OCI-LY1 (cell line): ENCODE measurements around the gene FREM3.

ENCODE experiments used
- H2AFZ ChIP-seq: fragments of 200-600 bp; sonication (generic), shearing (Covaris generic); 2 replicates; pipeline ENCODE4 v1.6.0; 2014; ENCODE audit warnings: antibody characterized with exemption, mild to moderate bottlenecking, low read length
- H3F3A ChIP-seq: fragments of 200-600 bp; sonication (generic), shearing (Covaris generic); 2 replicates; pipeline ENCODE4 v1.6.0; 2014; ENCODE audit warnings: mild to moderate bottlenecking, antibody characterized with exemption, low read length, moderate library complexity; ENCODE audit not compliant: insufficient read depth
- H3K27ac ChIP-seq: fragments of 200-600 bp; sonication (generic); 2 replicates; pipeline ENCODE4 v1.5.1; 2014; ENCODE audit warnings: low read length, mixed run types, mild to moderate bottlenecking, low read depth; ENCODE audit not compliant: poor library complexity, severe bottlenecking
- H3K27me3 ChIP-seq: fragments of 200-600 bp; sonication (generic); 2 replicates; pipeline ENCODE4 v1.6.0; 2014; ENCODE audit warnings: antibody characterized with exemption, mild to moderate bottlenecking, low read length, moderate library complexity; ENCODE audit not compliant: insufficient read depth
- H3K36me3 ChIP-seq: fragments of 200-600 bp; sonication (generic); 2 replicates; pipeline ENCODE4 v1.6.1; 2014; ENCODE audit warnings: mild to moderate bottlenecking, antibody characterized with exemption, low read length, moderate library complexity, mixed read lengths; ENCODE audit not compliant: insufficient read depth
- H3K4me1 ChIP-seq: fragments of 200-600 bp; sonication (generic); 2 replicates; pipeline ENCODE4 v1.5.1; 2014; ENCODE audit warnings: mild to moderate bottlenecking, low read length, moderate library complexity; ENCODE audit not compliant: insufficient read depth, severe bottlenecking
- H3K4me2 ChIP-seq: fragments of 200-600 bp; sonication (generic), shearing (Covaris generic); 2 replicates; pipeline ENCODE4 v1.6.1; 2014; ENCODE audit warnings: low read length
- H3K4me3 ChIP-seq: fragments of 200-600 bp; sonication (generic); 2 replicates; pipeline ENCODE4 v1.5.1; 2014; ENCODE audit warnings: low read length, low read depth, mild to moderate bottlenecking, mixed read lengths; ENCODE audit not compliant: poor library complexity, severe bottlenecking
- H3K79me2 ChIP-seq: fragments of 200-600 bp; shearing (Covaris generic); 2 replicates; pipeline ENCODE4 v1.6.1; 2016; ENCODE audit warnings: mixed run types, low read length, mixed read lengths; ENCODE audit not compliant: insufficient read depth
- H3K9ac ChIP-seq: fragments of 200-600 bp; sonication (generic), shearing (Covaris generic); 2 replicates; pipeline ENCODE4 v1.6.1; 2014; ENCODE audit warnings: mild to moderate bottlenecking, low read length, mixed read lengths
- H3K9me2 ChIP-seq: fragments of 200-600 bp; sonication (generic), shearing (Covaris generic); 2 replicates; pipeline ENCODE4 v1.6.1; 2014; ENCODE audit warnings: low read depth, mild to moderate bottlenecking, low read length, mixed read lengths
- H3K9me3 ChIP-seq: fragments of 200-600 bp; shearing (Covaris generic); 2 replicates; pipeline ENCODE4 v1.6.1; 2014; ENCODE audit warnings: low read length, mixed read lengths
- H4K20me1 ChIP-seq: fragments of 200-600 bp; sonication (generic), shearing (Covaris generic); 2 replicates; pipeline ENCODE4 v1.6.0; 2016; ENCODE audit warnings: mild to moderate bottlenecking, low read length; ENCODE audit not compliant: insufficient read depth
- CTCF ChIP-seq: fragments of 200-600 bp; sonication (generic), shearing (Covaris generic); IDR thresholded peaks from 2 replicates; pipeline ENCODE4 v1.5.1; 2017; ENCODE audit warnings: mild to moderate bottlenecking, antibody characterized with exemption, low read length, moderate library complexity, mixed read lengths
- EZH2 ChIP-seq: fragments of 200-600 bp; sonication (generic), shearing (Covaris generic); IDR thresholded peaks from 2 replicates; pipeline ENCODE4 v1.8.0; 2017; ENCODE audit warnings: borderline replicate concordance, mixed run types, mild to moderate bottlenecking, antibody characterized with exemption, low read length, moderate library complexity, mixed read lengths

The FREM3 gene

GRCh38 chr4:143616771-143617170 is 83.7 kb downstream of the FREM3 start:
- Histone ChIP-seq H3K27me3 (no peaks in the 10 kb centered on the region), H3K4me2 (no peak overlapping the region), H3K79me2 (no peaks in the 10 kb centered on the region), H3K36me3 (no peaks in the 10 kb centered on the region), H3F3A (no peaks in the 10 kb centered on the region), H3K9me3 (no peaks in the 10 kb centered on the region), H4K20me1 (no peaks in the 10 kb centered on the region), H3K4me3 (no peak overlapping the region), H3K9ac (no peak overlapping the region), H2AFZ (no peak overlapping the region), H3K9me2 (no peaks in the 10 kb centered on the region), H3K27ac (no peak overlapping the region), H3K4me1 (no peaks in the 10 kb centered on the region)
- TF ChIP-seq CTCF (no peak), EZH2 (no peak)

- Histone ChIP-seq H3K4me3 (no peak overlapping the region), H2AFZ (no peak overlapping the region), H3K4me1 (no peaks in the 10 kb centered on the region), H3K9ac (no peak overlapping the region), H3K9me3 (no peaks in the 10 kb centered on the region), H3K9me2 (no peaks in the 10 kb centered on the region), H3K27me3 (no peaks in the 10 kb centered on the region), H4K20me1 (no peaks in the 10 kb centered on the region), H3K4me2 (no peak overlapping the region), H3K36me3 (no peaks in the 10 kb centered on the region), H3F3A (no peaks in the 10 kb centered on the region), H3K27ac (no peak overlapping the region), H3K79me2 (no peaks in the 10 kb centered on the region)
- TF ChIP-seq EZH2 (no peak), CTCF (no peak)
Observed at GRCh38 chr4:143609492-143609891, 91.0 kb downstream of the FREM3 start.

GRCh38 chr4:143606480-143606879 is 94.0 kb downstream of the FREM3 start:
- Histone ChIP-seq H3K79me2 (no peaks in the 10 kb centered on the region), H3K9ac (no peak overlapping the region), H3K4me2 (no peak overlapping the region), H3K9me3 (no peaks in the 10 kb centered on the region), H3K9me2 (no peaks in the 10 kb centered on the region), H3F3A (no peaks in the 10 kb centered on the region), H3K27me3 (no peaks in the 10 kb centered on the region), H3K27ac (no peak overlapping the region), H3K4me1 (no peaks in the 10 kb centered on the region), H3K36me3 (no peaks in the 10 kb centered on the region), H4K20me1 (no peaks in the 10 kb centered on the region), H3K4me3 (no peak overlapping the region), H2AFZ (no peak overlapping the region)
- TF ChIP-seq EZH2 (no peak), CTCF (no peak)
